ENCODE measurements around the gene RAB3B. TPM values are rescaled to one million over a fixed set of nuclear protein-coding genes. Genes with fewer than 3 reads are reported as not detected.

Gene RAB3B
- total RNA-seq, 1 donor from 2014 or later, result 2.4 TPM

GRCh38 chr1:51998701-51999100 lies 8.2 kb upstream of the RAB3B start:
- Mint-ChIP-seq H3K9me3 (no peaks in the 10 kb centered on the region), H3K4me1 (no peaks in the 10 kb centered on the region), H3K4me3 (no peak overlapping the region), H3K27ac (ENCODE audit: unreplicated experiment) (no peak overlapping the region), H3K36me3 (ENCODE audit: low read depth) (no peaks in the 10 kb centered on the region), H3K27me3 (ENCODE audit: low read depth) (peaks cover 23% of the 10 kb centered on the region)
- DNase-seq (ENCODE audit: low read depth, low spot score), result no peak
- TF ChIP-seq CTCF (conservative IDR thresholded peaks at IDR 0.05), result no peak

- Mint-ChIP-seq H3K9me3 (no peaks in the 10 kb centered on the region), H3K4me3 (no peak overlapping the region), H3K36me3 (ENCODE audit: low read depth) (no peaks in the 10 kb centered on the region), H3K27me3 (ENCODE audit: low read depth) (peaks cover 26% of the 10 kb centered on the region), H3K27ac (ENCODE audit: unreplicated experiment) (peak overlapping the region; percentile 23), H3K4me1 (peaks cover 3% of the 10 kb centered on the region)
- TF ChIP-seq CTCF (conservative IDR thresholded peaks at IDR 0.05), result no peak
- no peak for DNase-seq (ENCODE audit: low read depth, low spot score)
Measured at GRCh38 chr1:51997974-51998382, 7.5 kb upstream of the RAB3B start.

GRCh38 chr1:51989582-51990477 lies 670 bp downstream of the RAB3B start:
- no peak for DNase-seq (ENCODE audit: low read depth, low spot score)
- H3K27ac Mint-ChIP-seq (ENCODE audit: unreplicated experiment), result no peak overlapping the region
- no peaks in the 10 kb centered on the region for H3K36me3 Mint-ChIP-seq (ENCODE audit: low read depth)
- H3K4me1 Mint-ChIP-seq, result peaks cover 8% of the 10 kb centered on the region
- H3K9me3 Mint-ChIP-seq, result no peaks in the 10 kb centered on the region
- peak overlapping the region; percentile 70 for H3K4me3 Mint-ChIP-seq
- H3K27me3 Mint-ChIP-seq (ENCODE audit: low read depth), result peaks cover 62% of the 10 kb centered on the region
- TF ChIP-seq CTCF (conservative IDR thresholded peaks at IDR 0.05), result no peak

GRCh38 chr1:51988254-51988653 lies 2.2 kb downstream of the RAB3B start:
- Mint-ChIP-seq H3K27ac (ENCODE audit: unreplicated experiment) (no peak overlapping the region), H3K4me1 (peaks cover 8% of the 10 kb centered on the region), H3K27me3 (ENCODE audit: low read depth) (peaks cover 56% of the 10 kb centered on the region), H3K9me3 (no peaks in the 10 kb centered on the region), H3K4me3 (peak overlapping the region; percentile 72), H3K36me3 (ENCODE audit: low read depth) (no peaks in the 10 kb centered on the region)
- TF ChIP-seq CTCF (conservative IDR thresholded peaks at IDR 0.05), result no peak
- no peak for DNase-seq (ENCODE audit: low read depth, low spot score)

- no peak overlapping the region for H3K4me3 Mint-ChIP-seq
- H3K4me1 Mint-ChIP-seq, result no peaks in the 10 kb centered on the region
- no peak overlapping the region for H3K27ac Mint-ChIP-seq (ENCODE audit: unreplicated experiment)
- no peak for TF ChIP-seq CTCF (conservative IDR thresholded peaks at IDR 0.05)
- H3K36me3 Mint-ChIP-seq (ENCODE audit: low read depth), result no peaks in the 10 kb centered on the region
- no peaks in the 10 kb centered on the region for H3K9me3 Mint-ChIP-seq
- no peak for DNase-seq (ENCODE audit: low read depth, low spot score)
- H3K27me3 Mint-ChIP-seq (ENCODE audit: low read depth), result peaks cover 40% of the 10 kb centered on the region
Measured at GRCh38 chr1:51986718-51987117, 3.8 kb downstream of the RAB3B start.
